DMS79 treated with DMSO at 0.1 percent for 48 hours (cell line): Measurements from ENCODE around the gene DPEP3.
A peak's percentile ranks its signal among the peaks of the same experiment; 100 is the strongest.
"Not testable (repeated sequence)": the region's sequence is repeated elsewhere in the genome, so short reads cannot be mapped to it uniquely, and the experiment has no call there.

Source experiments
- DNase-seq: peaks from one replicate; lab custom pipeline; 2025; lab: John Stamatoyannopoulos, UW

DPEP3 gene

DNA sequence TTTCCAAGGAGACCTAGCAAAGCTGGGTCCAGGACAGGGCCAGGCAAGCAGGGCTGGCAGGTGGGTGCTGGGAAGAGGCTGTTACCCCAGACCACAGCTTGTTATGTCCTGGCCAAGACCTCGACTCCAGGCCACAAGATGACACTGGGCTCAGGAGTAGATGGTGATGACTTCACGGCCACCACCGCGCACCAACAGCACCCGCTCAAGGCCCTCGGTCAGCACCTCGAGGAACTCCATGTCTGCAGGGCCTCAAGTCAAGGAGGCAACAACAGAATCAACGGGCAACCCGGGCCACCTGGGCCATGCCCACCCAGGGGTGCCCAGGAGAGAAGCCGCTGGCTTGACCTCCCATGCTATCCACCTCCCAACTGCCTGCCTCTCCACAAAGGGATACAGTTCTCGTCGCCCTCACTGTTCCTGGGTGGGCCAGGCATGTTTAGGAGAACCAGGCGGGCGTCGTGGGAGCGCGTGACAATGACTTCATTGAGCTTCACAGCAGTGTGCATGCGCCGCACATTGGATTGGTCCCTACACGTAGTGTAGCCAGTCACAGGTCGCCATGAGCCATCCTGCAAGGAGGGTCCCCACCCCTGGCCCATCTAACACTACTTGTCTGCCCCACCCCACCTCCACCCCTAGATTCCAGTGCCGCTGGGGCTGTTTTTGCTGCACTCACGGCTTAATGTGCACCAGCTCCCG, 35.5 kb downstream of the DPEP3 start:
- DNase-seq = no peak

DNA sequence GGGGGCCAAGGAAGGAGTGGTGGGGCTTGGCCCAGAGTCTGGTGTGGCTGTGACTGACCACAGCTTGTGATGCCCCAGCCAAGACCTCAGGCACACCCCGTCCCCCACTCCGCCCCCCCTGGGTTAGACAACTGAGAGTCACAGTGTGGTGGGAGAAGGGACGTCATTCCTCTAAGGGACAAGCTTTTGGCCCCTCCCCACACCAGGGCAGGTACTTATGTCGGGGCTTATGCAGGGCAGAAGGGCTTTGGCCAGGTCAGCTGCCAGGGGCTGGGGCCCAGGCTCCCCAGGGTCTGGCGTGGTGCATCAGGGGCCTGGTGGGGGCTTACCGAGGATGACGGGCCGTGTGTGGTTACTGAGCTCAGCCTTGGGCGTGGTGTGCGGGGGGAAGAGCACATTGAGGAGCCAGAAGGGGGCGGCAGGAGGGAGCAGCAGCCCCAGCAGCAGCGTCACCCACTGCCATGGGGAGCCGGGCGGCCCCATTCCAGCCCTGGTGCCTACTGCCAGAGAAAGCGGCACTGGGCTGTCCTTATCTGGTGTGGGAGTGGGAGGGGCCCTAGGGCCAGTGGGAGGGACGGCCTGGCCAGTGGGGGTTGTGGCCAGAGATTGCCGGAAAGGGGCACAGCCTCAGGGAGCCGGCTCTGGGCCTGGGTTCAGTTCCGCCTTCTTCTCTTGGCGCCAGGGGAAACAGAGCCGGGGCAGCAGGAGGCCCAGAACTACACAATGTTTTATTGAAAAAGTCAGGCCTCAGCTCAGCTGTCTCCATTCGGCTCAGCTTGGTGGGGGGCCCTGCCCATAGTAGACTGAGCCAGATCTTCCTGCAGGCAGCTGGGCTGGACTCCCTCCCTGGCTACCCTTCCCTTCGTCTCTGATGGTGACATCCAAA, 36.4 kb downstream of the DPEP3 start, which contains the start of gene LCAT:
Gene LCAT, minus strand, starts transcription at position 502 of the 886 bp plus-strand sequence. Its CDS starts 19 bp downstream, at position 483.
- no peak for DNase-seq

DNA sequence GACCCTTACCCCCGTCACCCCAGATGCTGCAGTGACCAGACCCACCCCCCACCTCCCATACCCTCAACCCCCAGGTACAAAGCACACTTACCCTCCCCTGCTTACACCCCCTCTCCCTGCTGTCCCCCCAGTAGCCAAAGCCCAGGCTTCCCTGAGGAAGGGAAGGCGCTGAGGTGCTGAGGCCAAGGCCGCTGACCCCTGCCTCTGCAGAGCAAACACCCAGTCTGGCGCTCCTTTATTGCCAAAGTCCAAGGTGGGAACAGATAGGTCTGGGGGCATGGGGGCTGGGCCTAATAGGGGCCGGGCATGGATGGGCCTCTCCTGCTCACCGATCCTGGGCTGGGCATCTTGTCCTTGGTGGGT, 37.1 kb downstream of the DPEP3 start:
- DNase-seq = no peak

DNA sequence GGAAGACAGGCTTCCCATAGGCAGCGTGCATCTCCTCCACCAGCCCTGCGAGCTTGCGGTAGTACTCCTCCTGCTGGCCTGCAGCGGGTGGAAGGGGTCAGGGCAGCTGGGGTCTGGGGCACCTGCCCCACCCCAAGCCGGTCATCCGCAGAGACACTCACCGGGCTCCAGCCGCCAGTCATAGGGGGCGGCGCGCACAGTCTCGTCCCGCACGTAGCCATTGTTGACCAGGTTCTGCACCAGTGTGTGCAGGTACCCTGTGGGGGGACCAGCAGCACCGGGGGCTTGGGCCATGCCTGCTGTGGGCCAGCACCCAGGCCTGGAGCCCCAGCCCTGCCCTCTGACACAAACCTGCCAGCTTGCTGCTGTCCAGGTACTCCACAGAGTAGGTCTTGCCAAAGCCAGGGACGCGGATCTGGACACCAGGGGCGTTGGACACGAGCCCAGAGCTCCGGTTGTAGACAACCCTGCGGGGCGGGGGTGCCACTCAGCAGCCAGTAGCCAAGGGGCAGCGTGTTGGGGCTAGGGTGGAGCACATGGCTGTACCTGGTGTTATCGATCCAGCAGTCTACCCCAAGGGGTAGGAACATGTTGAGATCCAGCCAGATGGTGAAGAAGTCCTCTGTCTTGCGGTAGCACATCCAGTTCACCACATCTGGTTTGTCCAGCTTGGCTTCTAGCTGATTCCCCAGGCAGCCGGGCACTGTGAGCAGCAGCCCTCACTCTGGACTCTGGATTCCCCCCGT, 37.6 kb downstream of the DPEP3 start:
- no peak for DNase-seq

DNA sequence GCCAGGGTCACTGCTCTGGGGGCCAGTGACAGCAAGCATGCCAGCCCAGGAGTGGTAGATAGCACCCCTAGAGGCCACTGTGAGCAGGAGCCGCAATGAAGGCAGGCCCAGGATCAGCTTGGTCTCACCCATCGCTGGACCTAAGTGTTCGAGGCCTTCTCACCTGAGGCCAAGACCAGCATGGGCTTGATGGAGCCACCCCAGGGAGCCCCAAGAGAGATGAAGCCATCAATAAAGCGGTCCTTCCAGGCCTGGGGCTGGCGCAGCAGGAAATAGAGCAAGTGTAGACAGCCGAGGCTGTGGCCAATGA, 38.1 kb downstream of the DPEP3 start:
- no peak for DNase-seq

DNA sequence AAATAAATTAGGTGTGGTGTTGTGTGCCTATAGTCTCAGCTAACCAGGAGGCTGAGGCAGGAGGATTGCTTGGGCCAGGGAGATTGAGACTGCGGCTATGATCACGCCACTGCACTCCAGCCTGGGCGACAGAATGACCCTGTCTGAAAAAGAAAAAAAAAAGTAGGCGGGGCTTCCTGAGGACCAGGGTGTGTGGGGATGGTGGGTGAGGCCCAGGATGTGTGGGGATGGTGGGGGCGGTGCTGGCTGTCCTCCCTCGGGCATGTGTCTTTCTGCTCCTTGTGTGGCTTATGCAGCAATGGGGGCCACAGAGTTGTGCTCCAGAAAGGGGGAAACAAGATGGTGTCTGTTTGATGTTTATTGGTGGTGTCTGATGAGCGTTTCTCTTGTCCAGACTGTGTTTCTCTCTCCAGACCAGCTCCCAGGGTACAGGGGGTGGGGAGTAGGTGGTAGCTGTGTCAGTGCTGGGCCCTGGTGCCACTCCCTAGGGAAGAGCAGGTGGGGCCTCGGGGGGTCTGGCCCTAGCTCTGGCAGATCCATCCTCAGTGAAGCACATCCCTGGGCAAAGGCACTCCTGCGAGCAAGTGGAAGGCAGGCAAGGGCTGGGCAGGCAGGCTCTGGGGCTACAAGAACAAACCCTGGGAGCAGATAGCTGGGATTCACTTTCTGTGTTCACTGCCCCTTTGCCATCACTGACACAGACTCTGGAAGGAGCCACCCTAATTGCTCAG, 38.7 kb downstream of the DPEP3 start:
- DNase-seq = no peak

DNA sequence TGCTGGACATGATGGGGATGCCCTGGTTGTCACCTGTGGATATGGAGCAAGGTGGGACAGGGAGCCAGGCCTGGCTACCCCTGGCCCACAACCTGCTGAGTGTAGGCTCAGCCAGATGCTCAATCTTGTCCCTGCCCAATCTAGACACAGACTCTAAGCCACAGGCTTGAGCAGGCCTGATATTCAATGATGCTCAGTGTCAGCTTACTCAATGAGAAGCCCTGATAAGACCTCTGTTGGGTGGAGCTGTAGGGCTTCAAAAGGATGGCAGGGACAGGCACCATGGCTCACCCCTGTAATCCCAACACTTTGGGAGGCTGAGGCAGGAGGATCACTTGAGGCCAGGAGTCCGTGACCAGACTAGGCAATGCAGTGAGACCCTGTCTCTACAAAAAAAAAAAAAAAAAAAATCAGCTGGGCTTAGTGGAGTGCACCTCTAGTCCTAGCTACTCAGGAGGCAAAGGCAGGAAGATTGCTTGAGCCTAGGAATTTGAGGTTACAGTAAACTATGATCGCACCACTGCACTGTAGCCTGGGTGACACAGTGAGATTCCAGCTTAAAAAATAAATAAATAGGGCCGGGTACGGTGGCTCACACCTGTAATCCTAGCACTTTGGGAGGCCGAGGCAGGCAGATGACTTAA, 39.7 kb downstream of the DPEP3 start:
- DNase-seq = no peak

DNA sequence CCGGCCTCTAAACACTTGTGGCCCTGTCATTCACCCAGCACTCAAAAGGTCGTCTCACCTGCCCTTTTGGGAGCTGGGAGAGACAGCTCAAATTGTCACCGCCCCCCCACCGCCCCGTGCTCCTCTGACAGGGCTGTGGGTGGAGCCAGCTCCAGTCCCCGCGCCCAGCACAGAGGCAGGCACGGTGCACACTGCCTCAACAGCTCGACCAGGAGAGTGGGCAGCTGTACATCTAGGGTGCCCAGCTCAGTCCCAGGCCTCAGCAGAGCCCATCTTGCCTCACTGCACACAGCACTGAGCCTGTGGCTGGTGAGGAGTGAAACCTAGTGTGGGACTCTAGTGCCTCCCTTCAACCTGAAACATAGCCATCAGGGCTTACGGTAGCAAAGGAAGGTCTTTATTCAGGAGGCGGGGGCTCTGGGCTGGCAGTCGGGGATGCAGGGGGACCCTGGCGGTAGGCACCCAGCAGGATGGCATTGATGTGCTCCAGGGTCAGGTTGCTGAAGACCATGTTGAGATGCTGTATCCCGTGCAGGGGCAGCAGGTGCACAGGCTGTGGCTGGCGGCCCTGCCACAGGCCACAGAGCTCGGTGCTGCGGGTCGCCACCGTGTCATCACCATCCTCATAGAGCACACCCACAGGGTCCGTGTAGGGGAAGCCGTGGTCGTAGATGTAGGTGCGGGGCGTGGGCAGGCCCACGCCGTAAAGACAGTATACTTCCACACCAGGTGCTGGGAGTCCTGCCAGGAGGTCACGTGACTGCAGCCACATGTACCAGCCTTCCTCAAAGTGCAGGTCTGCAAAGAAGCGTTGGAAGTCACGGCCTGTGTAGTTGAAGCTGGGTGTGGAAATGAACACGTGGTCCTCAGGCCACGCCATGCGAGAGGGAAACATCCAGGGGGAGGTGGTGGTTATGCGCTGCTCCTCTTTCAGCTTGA, 40.5 kb downstream of the DPEP3 start:
- no peak for DNase-seq

DNA sequence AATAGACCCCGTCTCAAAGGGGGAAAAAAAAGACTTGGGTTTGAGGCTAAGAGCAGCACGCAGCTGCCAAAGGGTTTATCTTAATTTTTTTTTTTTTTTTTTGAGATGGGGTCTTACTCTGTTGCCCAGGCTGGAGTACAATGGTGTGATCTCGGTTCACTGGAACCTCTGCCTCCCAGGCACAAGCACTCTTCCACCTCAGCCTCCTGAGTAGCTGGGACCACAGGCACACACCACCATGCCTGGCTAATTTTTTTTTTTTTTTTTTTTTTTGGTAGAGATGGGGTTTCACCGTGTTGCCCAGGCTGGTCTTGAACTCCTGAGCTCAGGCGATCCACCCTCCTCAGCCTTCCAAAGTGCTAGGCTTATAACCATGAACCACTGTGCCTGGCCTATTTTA, 42.6 kb downstream of the DPEP3 start:
- DNase-seq = not testable (repeated sequence)

DNA sequence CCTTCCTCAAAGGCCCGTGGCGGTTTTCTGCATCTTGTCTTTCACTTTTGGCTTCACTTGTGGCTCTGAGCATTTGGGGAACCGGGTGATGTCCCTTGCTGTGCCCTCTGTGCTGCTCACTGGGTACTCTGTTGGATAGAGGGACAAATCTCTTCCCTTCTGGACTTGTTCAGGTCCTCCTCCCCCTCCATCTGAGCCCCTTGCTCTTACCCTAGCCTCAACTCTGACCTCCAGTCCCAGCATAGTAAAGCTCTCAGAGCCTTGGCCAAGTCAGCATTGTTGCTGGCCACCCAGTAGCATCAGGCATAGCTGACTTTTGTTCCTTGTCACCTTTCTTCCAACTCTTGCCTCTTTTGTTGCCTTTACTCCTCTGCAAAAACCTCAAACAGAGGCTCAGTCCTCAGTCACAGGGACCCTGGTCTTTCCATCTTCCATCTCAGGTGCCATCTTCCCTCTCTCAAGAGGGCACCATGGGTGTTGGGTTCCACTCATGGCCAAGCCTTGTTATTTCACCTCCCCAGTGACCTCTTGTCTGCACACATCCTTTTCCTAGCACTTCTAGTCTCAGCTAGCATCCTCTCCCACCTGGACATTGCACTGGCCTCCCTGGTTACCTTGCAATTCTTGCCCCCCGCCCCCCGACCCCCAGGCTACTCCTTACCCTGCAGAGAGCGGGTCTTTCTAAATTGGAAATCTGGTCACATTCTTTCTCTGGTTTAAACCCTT, 43.3 kb downstream of the DPEP3 start:
- DNase-seq = no peak

DNA sequence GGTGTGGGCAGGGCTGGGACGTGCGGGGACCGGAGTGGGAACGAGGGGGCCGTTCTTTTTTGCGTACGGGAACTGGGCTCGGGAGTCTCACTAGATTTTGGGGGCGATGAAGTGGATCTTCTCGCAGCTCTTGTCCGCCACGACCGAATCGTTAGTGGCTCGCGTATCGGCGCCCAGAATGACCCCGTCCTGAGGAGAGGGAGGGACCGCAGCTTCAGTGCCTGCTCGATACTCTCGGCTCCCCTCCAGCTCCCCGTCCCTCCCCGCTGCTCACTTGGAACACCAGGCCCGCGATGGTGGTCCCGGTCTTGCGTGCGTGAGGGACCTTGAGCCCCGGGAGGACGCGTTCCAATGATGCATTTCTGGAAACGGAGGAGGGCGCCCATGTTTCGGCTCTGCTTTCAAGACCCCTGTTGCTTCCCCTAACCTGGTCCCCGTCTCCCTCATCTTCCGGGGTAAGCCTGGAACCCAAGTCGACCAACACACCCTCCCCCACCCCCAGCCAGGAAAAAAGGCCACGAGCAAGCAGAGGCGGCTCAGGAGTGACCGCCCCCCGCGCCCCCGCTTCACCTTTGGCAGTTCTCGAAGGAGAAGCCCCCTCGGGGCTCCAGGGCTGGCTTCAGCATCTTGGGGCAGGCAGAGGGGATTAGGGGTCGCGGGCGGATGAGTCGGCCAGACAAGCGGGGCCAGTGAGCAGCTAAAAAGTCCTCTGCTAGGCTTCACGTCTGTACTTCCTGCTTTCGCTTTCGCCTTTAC, 44.0 kb downstream of the DPEP3 start, which contains the start of gene PSMB10:
Gene PSMB10, minus strand, starts transcription at position 727 of the 756 bp plus-strand sequence. Its CDS starts 101 bp downstream, at position 626.
- peak; percentile 6 for DNase-seq

DNA sequence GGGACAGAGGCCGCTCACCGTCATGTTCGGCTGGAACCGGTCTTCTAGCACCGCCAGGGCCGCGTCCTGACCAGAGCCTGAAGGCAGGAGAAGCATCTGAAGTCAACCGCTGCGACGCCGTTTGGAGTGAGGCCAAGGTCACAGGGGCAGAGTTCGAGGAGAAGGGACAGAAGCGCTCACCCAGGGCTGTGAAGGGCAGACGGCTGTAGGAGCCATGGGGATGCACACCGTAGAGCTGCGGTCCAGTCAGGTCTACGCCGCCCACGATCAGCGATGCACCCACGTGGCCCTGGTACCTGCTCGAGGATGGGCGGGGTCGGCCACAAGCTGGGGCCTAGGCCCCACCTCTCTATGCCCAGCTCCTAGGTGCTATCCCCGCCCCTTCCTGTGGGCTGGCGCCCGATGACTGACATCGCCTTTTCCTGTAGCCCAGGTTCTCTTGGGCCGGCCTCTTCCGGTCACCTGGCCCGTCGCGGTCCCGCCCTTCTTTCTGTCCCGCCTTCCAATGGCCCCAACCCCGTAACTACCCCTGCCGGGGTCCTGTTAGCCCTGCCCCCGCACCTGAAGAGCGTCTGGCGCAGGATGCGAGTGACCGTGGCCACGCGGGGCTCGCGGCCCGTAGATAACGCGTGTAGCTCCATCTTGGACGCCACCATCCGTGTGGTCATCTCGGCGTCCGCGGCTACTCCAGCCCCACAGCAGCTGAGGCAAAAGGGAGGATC, 44.7 kb downstream of the DPEP3 start:
- DNase-seq = peak; percentile 88

DNA sequence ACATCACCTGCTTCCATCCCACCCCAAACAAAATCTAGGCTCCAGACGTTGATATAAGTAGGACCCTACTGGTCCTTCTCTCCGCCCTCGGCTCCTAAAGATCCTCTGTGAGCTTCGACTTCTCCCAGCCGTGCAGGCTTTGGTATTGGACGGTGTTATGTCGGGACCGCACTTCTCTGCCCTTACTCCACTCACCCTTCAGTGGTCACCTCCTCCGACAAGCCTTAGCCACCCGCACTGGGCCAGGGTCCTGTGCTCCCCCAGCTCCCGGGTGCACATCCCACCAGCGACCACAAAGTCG, 45.2 kb downstream of the DPEP3 start:
- DNase-seq = no peak

DNA sequence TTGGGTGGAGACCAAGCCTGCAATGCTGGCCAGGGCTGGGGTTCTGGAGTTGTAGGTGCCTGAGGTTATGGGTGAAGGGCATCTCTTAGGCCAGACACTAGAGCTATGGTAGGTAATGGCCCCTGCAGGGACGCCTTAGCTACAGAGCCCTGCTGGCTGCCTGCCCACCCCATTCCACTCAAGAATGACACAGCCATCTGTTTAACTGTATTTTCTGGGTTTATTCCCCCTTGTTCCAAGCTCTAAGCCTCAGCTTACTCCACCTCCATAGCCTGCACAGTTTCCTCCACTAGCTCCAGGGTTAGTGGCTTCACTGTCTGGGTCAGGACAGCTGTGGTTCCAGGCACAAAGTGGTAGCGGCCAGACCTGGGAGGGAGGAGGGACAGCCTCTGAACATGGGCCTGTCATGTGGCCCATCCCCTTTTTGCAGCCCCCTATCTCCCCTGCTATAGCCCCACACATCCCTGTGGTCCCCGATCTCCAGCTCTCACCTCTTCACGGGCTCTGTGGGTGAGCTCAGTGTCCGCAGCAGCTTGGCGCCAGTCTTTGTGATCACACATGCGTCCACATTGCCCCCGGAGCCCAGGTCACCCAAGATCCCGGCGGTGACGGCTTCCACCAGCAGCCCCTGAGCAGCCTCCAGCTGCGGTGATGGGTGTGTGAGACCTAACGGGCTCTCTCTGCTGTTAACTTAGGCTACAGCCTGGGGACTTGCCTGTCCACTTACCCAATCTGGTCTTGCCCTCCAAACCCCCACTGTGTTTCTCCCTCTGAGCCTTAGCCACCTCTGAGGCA, 45.8 kb downstream of the DPEP3 start:
- no peak for DNase-seq

DNA sequence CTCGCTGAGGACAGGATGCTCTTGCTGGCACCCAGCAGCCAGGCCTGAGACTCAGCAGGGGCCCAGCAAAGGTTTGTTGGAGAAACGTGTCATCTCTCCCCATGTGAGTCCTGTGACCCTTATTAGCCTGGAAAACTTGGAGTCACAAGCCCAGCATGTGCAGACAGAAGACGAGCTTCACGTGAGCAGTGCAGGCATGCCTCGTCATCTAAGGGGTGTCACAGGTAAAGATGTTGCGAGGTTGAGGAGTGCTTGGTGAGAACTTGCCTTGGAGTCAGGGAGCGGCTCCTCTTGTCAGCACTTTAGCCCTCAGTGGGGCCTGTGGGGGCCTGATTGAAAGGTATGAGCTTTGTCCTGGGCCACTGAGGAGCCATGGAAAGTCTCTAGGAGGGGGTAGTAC, 46.5 kb downstream of the DPEP3 start:
- no peak for DNase-seq

DNA sequence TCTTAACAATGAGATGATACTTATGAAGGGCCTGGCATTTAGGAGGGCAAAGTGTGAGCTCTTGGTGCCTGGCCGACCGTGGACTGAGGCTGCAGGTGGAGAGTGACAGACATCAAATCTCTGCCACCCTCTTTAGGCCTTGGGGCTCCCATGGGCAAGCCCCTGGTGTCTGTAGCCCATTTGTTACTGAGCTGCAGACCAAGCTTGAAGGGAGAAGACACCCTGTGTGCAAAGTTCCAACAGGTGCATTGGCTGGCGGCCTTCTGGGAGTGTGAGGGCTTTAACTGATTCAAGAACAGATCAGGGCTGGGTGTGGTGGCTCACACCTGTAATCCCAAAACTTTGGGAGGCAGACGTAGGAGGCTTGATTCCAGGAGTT, 47.8 kb downstream of the DPEP3 start:
- DNase-seq = no peak

DNA sequence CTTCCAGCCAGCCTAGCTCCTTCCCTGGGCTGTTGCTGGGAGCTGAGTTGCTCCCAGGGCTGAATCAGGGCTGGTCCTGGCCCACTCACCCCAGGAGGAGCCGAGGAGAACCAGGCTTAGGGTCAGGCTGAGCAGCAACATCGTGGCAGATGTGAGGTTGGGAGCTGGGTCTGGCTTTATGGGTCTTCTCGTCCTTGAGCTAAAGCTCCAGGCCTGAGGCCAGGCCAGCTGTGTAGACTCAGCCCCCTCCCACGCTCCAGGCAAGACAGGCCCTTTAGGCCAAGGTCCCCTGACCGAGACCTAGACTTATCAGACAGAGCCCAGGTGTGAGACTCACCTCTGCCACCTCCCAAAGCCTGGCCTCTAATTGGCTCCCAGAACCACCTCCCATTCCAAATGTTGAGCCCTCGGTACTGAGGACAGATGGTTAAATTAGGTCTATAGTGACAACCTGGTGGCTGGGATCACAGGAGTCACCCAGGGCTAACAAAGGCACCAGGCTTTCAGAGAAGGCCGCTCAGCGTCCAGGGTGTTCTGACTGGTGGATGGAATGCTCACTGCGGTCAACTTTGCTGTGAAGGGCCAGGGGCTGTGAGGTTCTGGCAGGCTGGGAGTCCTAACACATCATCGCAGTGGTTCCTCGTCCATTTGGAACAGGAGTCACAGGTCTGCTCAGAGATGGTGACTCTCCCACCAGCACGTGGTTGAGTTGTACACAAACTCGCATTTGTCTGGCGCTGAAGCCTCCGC, 48.4 kb downstream of the DPEP3 start, which contains the start of gene CTRL:
Gene CTRL, minus strand, starts transcription at position 151 of the 750 bp plus-strand sequence. Its CDS starts 10 bp downstream, at position 141.
- DNase-seq = no peak
